OCI-LY3 (cell line): Measurements from ENCODE around the gene CASZ1.

Experiments used
- H2AFZ ChIP-seq: fragments of 200-600, 300-600 bp; shearing (Covaris generic); 2 replicates; pipeline ENCODE4 v1.6.0; 2014; ENCODE audit warnings: antibody characterized with exemption, low read depth, low read length
- H3K27ac ChIP-seq: fragments of 200-600, 300-600 bp; sonication (generic); 2 replicates; pipeline ENCODE4 v1.5.1; 2014; ENCODE audit warnings: mild to moderate bottlenecking, low read length, moderate library complexity, mixed read lengths
- H3K27me3 ChIP-seq: fragments of 200-600, 300-600 bp; sonication (generic); 2 replicates; pipeline ENCODE4 v1.6.1; 2014; ENCODE audit warnings: low read depth, low read length, mixed read lengths
- H3K36me3 ChIP-seq: fragments of 200-600, 300-600 bp; sonication (generic); replicated peaks from 2 replicates; pipeline ENCODE3; 2014; ENCODE audit warnings: low read depth, low read length, mixed read lengths
- H3K4me1 ChIP-seq: fragments of 300-600, 200-600 bp; sonication (generic); 2 replicates; pipeline ENCODE4 v1.6.1; 2014; ENCODE audit warnings: low read length, mixed read lengths
- H3K4me2 ChIP-seq: fragments of 200-600, 300-600 bp; sonication (generic); 2 replicates; pipeline ENCODE4 v1.6.1; 2014; ENCODE audit warnings: low read length, mixed read lengths
- H3K4me3 ChIP-seq: fragments of 300-600, 200-600 bp; sonication (generic); 2 replicates; pipeline ENCODE4 v1.5.1; 2014; ENCODE audit warnings: antibody characterized with exemption, mild to moderate bottlenecking, low read length, moderate library complexity
- H3K79me2 ChIP-seq: fragments of 300-600, 200-600 bp; shearing (Covaris generic); 2 replicates; pipeline ENCODE4 v1.6.1; 2014; ENCODE audit warnings: mild to moderate bottlenecking, low read length, mixed read lengths
- H3K9ac ChIP-seq: fragments of 300-600, 200-600 bp; shearing (Covaris generic); 2 replicates; pipeline ENCODE4 v1.6.0; 2014; ENCODE audit warnings: mild to moderate bottlenecking, low read length, moderate library complexity
- H3K9me3 ChIP-seq: fragments of 200-600, 300-600 bp; shearing (Covaris generic); 2 replicates; pipeline ENCODE4 v1.6.1; 2014; ENCODE audit warnings: low read length, mixed read lengths; ENCODE audit not compliant: insufficient read depth
- H4K20me1 ChIP-seq: fragments of 200-600, 300-600 bp; sonication (generic); 2 replicates; pipeline ENCODE4 v1.6.1; 2016; ENCODE audit warnings: low read length, mixed read lengths; ENCODE audit not compliant: insufficient read depth
- CTCF ChIP-seq: fragments of 200-600, 300-600 bp; sonication (generic); IDR thresholded peaks from 2 replicates; pipeline ENCODE4 v1.5.1; 2014; ENCODE audit warnings: antibody characterized with exemption, low read length, low read depth
- EZH2phosphoT487 ChIP-seq: fragments of 200-600 bp; shearing (Covaris generic); IDR thresholded peaks from 2 replicates; pipeline ENCODE4 v1.6.1; 2018; ENCODE audit warnings: antibody characterized with exemption, mixed run types, low read depth

Gene CASZ1

GRCh38 chr1:10596780-10597179 lies 199.7 kb downstream of the CASZ1 start:
- H3K9me3 ChIP-seq, result no peaks in the 10 kb centered on the region
- no peaks in the 10 kb centered on the region for H3K79me2 ChIP-seq
- H3K4me3 ChIP-seq, result no peak overlapping the region
- H4K20me1 ChIP-seq, result no peaks in the 10 kb centered on the region
- TF ChIP-seq EZH2phosphoT487 (no peak), CTCF (no peak)
- H3K36me3 ChIP-seq, result no peaks in the 10 kb centered on the region
- H2AFZ ChIP-seq, result no peak overlapping the region
- H3K4me1 ChIP-seq, result no peaks in the 10 kb centered on the region
- H3K27ac ChIP-seq, result no peak overlapping the region
- no peak overlapping the region for H3K9ac ChIP-seq
- no peaks in the 10 kb centered on the region for H3K27me3 ChIP-seq
- no peak overlapping the region for H3K4me2 ChIP-seq

- Histone ChIP-seq H3K27ac (no peak overlapping the region), H3K9ac (no peak overlapping the region), H2AFZ (no peak overlapping the region), H4K20me1 (no peaks in the 10 kb centered on the region), H3K4me1 (no peaks in the 10 kb centered on the region), H3K36me3 (no peaks in the 10 kb centered on the region), H3K4me2 (no peak overlapping the region), H3K79me2 (no peaks in the 10 kb centered on the region), H3K9me3 (no peaks in the 10 kb centered on the region), H3K27me3 (no peaks in the 10 kb centered on the region), H3K4me3 (no peak overlapping the region)
- no peak for TF ChIP-seq EZH2phosphoT487
- TF ChIP-seq CTCF, result no peak
Measured at GRCh38 chr1:10594595-10595223, 201.7 kb downstream of the CASZ1 start.

GRCh38 chr1:10593750-10594149 lies 202.7 kb downstream of the CASZ1 start:
- no peaks in the 10 kb centered on the region for H3K9me3 ChIP-seq
- no peaks in the 10 kb centered on the region for H3K36me3 ChIP-seq
- no peak overlapping the region for H2AFZ ChIP-seq
- H3K4me3 ChIP-seq, result no peak overlapping the region
- H3K27ac ChIP-seq, result no peak overlapping the region
- TF ChIP-seq EZH2phosphoT487 (no peak), CTCF (no peak)
- H3K4me1 ChIP-seq, result no peaks in the 10 kb centered on the region
- H3K4me2 ChIP-seq, result no peak overlapping the region
- H3K27me3 ChIP-seq, result no peaks in the 10 kb centered on the region
- H3K9ac ChIP-seq, result no peak overlapping the region
- no peaks in the 10 kb centered on the region for H4K20me1 ChIP-seq
- H3K79me2 ChIP-seq, result no peaks in the 10 kb centered on the region

GRCh38 chr1:10592373-10592772 lies 204.1 kb downstream of the CASZ1 start:
- Histone ChIP-seq H4K20me1 (no peaks in the 10 kb centered on the region), H3K4me3 (no peak overlapping the region), H3K4me2 (no peak overlapping the region), H3K9me3 (no peaks in the 10 kb centered on the region), H3K27ac (no peak overlapping the region), H3K9ac (no peak overlapping the region), H2AFZ (no peak overlapping the region), H3K4me1 (no peaks in the 10 kb centered on the region), H3K79me2 (no peaks in the 10 kb centered on the region), H3K36me3 (no peaks in the 10 kb centered on the region), H3K27me3 (no peaks in the 10 kb centered on the region)
- no peak for TF ChIP-seq EZH2phosphoT487
- TF ChIP-seq CTCF, result no peak
